Erythroblast (primary cell): ENCODE results near the gene GRM7.
"Not testable (repeated sequence)": the region's sequence is repeated elsewhere in the genome, so short reads cannot be mapped to it uniquely, and the experiment has no call there.

Experiments used
- DNase-seq, 2 experiments: peaks; one replicate each; lab custom pipeline; 2025; lab: John Stamatoyannopoulos, UW
- GATA1 ChIP-seq: IDR thresholded peaks from 2 replicates; pipeline ENCODE4 v1.6.1; 2011; ENCODE audit warnings: low read depth, mild to moderate bottlenecking, control low read depth, low read length, moderate library complexity
- POLR2A ChIP-seq: IDR thresholded peaks from 2 replicates; pipeline ENCODE4 v1.6.1; 2011; ENCODE audit warnings: mild to moderate bottlenecking, low read length

Gene GRM7

GRCh38 chr3:6915898-6916297, 55.0 kb downstream of the GRM7 start:
- no peak for DNase-seq
- TF ChIP-seq POLR2A (no peak), GATA1 (no peak)

GRCh38 chr3:6921066-6921465, 60.2 kb downstream of the GRM7 start:
- no peak for TF ChIP-seq GATA1
- TF ChIP-seq POLR2A = no peak
- no peak for DNase-seq

- no peak for DNase-seq
- no peak for TF ChIP-seq POLR2A
Observed at GRCh38 chr3:6921876-6922275, 61.0 kb downstream of the GRM7 start.

- DNase-seq = no peak
- TF ChIP-seq GATA1 (no peak), POLR2A (no peak)
Observed at GRCh38 chr3:6928064-6928463, 67.1 kb downstream of the GRM7 start.

- DNase-seq = no peak
- TF ChIP-seq GATA1 (no peak), POLR2A (no peak)
Observed at GRCh38 chr3:6929918-6930317, 69.0 kb downstream of the GRM7 start.

DNA sequence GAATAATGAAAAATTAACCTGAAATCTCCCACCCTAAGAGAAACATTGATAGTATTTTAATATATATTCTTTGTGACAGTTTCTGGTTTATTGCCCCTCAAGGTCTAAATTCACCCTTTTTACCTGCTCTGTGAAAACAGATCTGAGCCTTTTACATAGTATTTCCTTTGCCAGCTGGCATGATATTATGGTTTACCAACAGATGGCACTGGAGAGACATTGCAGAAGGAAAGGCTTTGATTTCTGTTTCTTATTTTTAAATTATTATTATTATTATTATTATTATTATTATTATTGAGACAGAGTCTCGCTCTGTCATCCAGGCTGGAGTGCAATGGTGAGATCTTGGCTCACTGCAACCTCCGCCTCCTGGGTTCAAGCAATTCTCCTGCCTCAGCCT, 74.5 kb downstream of the GRM7 start:
- DNase-seq = not testable (repeated sequence)

DNA sequence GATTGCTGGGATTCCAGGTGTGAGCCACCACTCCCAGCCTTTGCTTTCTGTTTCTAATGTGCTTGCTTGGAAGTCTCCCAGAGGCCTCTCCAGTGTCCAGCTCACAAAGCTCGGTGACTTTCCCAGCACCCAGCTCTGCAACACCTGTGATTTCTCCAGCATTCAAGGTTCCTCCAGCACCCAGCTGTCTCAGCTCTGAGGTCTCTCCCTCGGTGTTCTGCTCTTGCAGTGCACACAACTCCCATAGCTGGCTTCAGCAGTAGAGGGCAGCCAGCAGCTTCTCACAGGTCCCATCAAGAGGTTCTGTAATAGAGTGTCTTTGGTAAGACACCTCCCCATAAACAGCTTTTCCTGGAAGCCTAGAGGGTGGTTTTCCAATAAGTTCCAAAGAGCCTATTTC, 75.1 kb downstream of the GRM7 start:
- DNase-seq = no peak
- TF ChIP-seq GATA1 (no peak), POLR2A (no peak)

DNA sequence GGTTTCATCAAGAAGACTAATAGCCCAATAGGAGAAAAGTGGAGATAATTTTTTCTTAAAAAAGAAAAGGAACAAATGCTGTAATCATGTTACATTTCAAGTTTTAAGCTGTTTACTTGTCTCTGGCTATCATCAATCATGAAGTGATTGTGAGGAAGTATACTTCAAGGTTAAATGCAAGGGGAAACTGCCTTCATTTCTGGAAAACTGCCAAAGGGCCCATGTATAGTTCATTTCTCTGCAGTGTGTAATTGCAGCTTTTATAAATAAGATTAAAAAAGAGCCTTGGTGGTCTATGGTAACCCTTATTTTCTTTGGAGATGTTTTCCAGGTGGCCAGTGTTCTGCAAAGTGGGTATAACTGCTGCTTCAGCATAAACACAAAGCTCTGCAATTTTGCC, 101.9 kb downstream of the GRM7 start:
- no peak for DNase-seq
- TF ChIP-seq POLR2A (no peak), GATA1 (no peak)

DNA sequence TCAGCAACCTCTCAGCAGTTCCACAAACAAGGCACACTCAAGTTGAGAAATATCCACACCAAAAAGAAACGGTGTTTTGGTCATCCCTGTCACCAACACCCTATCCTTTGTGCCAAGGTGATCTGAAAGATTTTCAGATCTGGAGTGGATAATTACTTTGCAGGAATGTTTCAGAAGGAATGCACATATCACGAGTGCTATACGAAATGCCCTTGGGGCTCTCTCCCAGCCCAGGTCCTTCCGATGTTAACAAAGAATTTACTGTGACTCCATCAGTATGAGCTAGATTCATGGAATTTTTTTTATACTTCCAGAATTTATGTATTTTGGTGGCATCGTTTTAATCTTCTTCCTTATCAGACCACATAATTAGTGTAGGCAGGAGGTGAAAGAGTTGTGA, 105.0 kb downstream of the GRM7 start:
- no peak for DNase-seq
- TF ChIP-seq POLR2A (no peak), GATA1 (no peak)

GRCh38 chr3:6971933-6972332, 111.0 kb downstream of the GRM7 start:
- DNase-seq = no peak
- TF ChIP-seq GATA1 (no peak), POLR2A (no peak)

DNA sequence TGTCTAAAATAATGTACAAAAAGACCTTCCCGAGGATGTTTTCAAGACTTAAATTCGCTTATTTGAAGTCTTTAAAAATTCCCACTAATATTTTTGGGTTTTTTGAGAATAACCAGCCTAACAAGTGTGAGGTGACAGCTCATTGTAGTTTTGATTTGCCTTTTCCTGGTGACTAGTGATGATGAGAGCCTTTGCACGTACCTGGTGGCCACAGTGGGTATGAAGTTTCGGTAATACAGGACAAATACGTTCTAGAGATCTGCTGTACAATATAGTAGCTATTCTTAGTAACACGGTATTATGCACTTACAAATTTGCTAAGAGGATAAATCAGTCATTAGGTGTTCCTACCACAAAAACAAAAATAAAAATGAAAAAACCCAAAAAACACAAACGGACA, 124.9 kb downstream of the GRM7 start:
- TF ChIP-seq POLR2A (no peak), GATA1 (no peak)
- DNase-seq = no peak

DNA sequence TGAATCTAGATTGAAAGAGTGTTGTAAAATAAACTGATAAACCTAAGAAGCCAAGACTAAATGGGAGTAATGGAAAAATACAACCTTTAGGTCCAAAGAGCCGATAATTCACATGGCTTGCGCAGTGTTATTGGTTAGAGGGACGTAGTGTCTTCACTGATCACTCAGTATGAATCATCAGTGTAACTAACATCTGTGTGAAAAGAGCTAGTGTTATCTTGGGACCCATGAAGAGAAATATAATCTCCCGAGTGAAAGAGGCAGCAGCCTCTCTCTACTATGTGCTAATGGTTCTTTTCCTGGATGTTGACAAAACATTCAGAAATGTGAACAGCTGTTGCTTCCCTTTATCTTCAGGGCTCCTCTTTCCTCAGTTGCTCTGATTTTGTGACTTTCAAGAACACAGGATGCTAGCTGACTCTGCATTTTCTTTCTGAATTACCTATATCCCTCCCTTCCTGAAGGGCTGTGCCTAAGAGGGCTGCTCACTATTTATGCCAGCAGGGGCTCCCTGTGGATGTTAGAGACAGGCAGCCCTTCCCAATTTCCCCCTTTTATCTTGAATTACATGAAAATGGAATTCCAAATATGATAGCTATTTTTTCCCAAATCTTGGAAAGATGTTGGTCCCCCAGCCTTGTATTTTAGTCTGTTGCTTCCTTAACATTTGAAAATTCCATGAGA, 128.8 kb downstream of the GRM7 start:
- no peak for TF ChIP-seq POLR2A
- TF ChIP-seq GATA1 = no peak
- DNase-seq = no peak

DNA sequence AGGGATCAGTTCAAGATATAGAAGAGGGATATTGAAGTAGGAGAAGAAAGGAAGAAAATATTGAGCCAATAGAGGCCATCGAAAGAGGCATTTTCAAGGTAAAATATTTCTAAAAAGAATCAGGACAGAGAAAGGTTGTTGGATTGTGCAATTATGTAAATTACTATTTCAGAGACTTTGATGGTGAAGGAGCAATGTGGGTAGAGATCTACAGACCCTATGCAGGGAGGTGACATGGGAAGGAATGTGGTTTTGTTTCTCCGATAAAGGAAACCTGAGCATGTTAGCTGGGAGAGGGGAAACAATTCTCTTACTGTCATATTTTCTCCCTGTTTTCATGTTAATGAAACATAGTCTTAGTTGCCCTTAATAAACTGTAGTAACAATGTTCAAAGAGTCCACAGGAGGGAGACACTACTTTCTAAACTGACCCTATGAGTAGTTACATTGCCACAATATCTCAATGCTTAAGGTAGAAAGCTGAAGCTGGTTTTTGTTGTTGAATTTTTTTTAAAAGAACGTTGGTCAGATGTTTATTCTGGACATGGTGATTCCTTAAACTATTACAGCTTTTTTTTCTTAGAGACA, 133.3 kb downstream of the GRM7 start:
- TF ChIP-seq POLR2A = no peak
- no peak for TF ChIP-seq GATA1
- DNase-seq = no peak

- DNase-seq = no peak
- no peak for TF ChIP-seq GATA1
Observed at GRCh38 chr3:7000501-7000900, 139.6 kb downstream of the GRM7 start.

- no peak for DNase-seq
Observed at GRCh38 chr3:7001370-7001769, 140.5 kb downstream of the GRM7 start.

DNA sequence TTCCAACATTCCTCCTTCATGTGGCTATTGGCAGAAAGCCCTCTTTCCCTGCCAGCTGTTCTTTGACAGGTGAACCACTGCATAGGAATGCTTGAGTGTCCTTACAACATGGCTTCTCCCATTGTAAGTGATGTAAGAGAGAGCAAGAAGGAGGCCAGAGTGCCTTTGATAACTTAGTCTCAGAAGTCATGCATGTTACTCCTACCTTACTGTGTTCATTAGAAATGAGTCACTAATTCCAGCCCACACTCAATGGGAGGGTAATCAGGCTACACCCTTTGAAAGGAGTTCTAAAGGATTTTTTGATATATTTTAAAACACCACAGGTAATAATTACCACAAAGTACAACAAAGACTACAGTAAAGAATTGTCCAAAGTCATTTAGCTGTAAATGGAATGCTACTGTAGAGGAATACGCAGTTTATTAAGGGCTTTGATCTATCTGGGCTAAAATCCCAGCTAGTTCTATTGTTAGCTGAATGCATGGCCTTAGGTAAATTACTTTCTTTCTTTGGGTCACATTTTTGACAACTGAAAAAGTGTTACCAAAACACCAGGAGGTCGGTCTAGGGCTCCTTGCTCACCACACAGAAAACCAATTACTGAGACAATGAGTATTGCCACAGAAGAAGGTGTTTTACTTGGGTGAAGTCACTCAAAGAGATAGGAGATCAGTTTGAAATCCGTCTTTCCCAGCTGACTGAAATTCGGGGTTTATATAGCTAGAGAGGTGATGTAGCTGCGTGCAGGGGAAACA, 154.9 kb downstream of the GRM7 start:
- no peak for DNase-seq
- TF ChIP-seq GATA1 = no peak
- TF ChIP-seq POLR2A = no peak

More at GRCh38 chr3:7001370-7001769, 140.5 kb downstream of the GRM7 start:
- TF ChIP-seq POLR2A (no peak), GATA1 (no peak)
